ENCODE data around the gene BACE1-AS.
"Not testable (repeated sequence)": the region's sequence is repeated elsewhere in the genome, so short reads cannot be mapped to it uniquely, and the experiment has no call there.

The BACE1-AS gene

GRCh38 chr11:117319214-117319840, 28.2 kb downstream of the BACE1-AS start:
- no peaks in the 10 kb centered on the region for H3K9me2 ChIP-seq (replicated peaks; ENCODE audit: insufficient read depth, low read length)
- no peaks in the 10 kb centered on the region for H4K20me1 ChIP-seq (ENCODE audit: low read depth, low read length)
- H3K9me3 ChIP-seq (ENCODE audit: insufficient read depth, low read length): no peaks in the 10 kb centered on the region
- no peaks in the 10 kb centered on the region for H3K36me3 ChIP-seq (ENCODE audit: low read length)
- H3K27me3 ChIP-seq (ENCODE audit: low read length): no peaks in the 10 kb centered on the region
- H2AFZ ChIP-seq (ENCODE audit: low read depth, low read length, severe bottlenecking): no peak overlapping the region
- H3F3A ChIP-seq (ENCODE audit: insufficient read depth): no peaks in the 10 kb centered on the region
- no peak overlapping the region for H3K4me2 ChIP-seq (ENCODE audit: low read depth, low read length, poor library complexity, severe bottlenecking)
- no peak overlapping the region for H3K4me3 ChIP-seq (ENCODE audit: insufficient read depth, low read length, poor library complexity, severe bottlenecking)
- TF ChIP-seq EZH2phosphoT487 (conservative IDR thresholded peaks at IDR 0.05; ENCODE audit: low read length) (no peak), CTCF (IDR thresholded peaks at IDR 0.05; ENCODE audit: insufficient read depth, low read length, poor library complexity, severe bottlenecking) (no peak)
- H3K79me2 ChIP-seq (ENCODE audit: insufficient read depth, low read length): no peaks in the 10 kb centered on the region
- H3K27ac ChIP-seq (ENCODE audit: low read depth, low read length): no peak overlapping the region
- H3K9ac ChIP-seq (ENCODE audit: low read length): no peak overlapping the region

- peak overlapping the region; percentile 79 for H3K9ac ChIP-seq (ENCODE audit: low read length)
These were observed 36.1 kb downstream of the BACE1-AS start for GRCh38 chr11:117327255-117327566.

GRCh38 chr11:117327567-117328374, 36.6 kb downstream of the BACE1-AS start, which contains the start of gene CEP164:
Gene CEP164, plus strand, starts transcription at chr11:117327854. Its CDS starts 10,733 bp downstream, at chr11:117338587.
- peaks cover 8% of the 10 kb centered on the region; the same call in 1 of the 2 replicates for H3F3A ChIP-seq (ENCODE audit: insufficient read depth)
- no peaks in the 10 kb centered on the region for H4K20me1 ChIP-seq (ENCODE audit: low read depth, low read length)
- H3K4me3 ChIP-seq (ENCODE audit: insufficient read depth, low read length, poor library complexity, severe bottlenecking): peak within 1 kb of the TSS; percentile 80
- H3K27ac ChIP-seq (ENCODE audit: low read depth, low read length): peak within 1 kb of the TSS; percentile 67
- H3K9me2 ChIP-seq (replicated peaks; ENCODE audit: insufficient read depth, low read length): no peaks in the 10 kb centered on the region
- TF ChIP-seq EZH2phosphoT487 (conservative IDR thresholded peaks at IDR 0.05; ENCODE audit: low read length) (no peak), CTCF (IDR thresholded peaks at IDR 0.05; ENCODE audit: insufficient read depth, low read length, poor library complexity, severe bottlenecking) (no peak)
- peak within 1 kb of the TSS; percentile 79 for H3K9ac ChIP-seq (ENCODE audit: low read length)
- peak within 1 kb of the TSS; percentile 92 for H2AFZ ChIP-seq (ENCODE audit: low read depth, low read length, severe bottlenecking)
- no peaks in the 10 kb centered on the region for H3K27me3 ChIP-seq (ENCODE audit: low read length)
- H3K79me2 ChIP-seq (ENCODE audit: insufficient read depth, low read length): no peaks in the 10 kb centered on the region; the same call in 1 of the 2 replicates
- peak within 1 kb of the TSS; percentile 76 for H3K4me2 ChIP-seq (ENCODE audit: low read depth, low read length, poor library complexity, severe bottlenecking)
- H3K36me3 ChIP-seq (ENCODE audit: low read length): no peaks in the 10 kb centered on the region
- no peaks in the 10 kb centered on the region for H3K9me3 ChIP-seq (ENCODE audit: insufficient read depth, low read length)

More at GRCh38 chr11:117327255-117327566, 36.1 kb downstream of the BACE1-AS start:
- H3K9me2 ChIP-seq (replicated peaks; ENCODE audit: insufficient read depth, low read length); H3K27me3 ChIP-seq (ENCODE audit: low read length); H3K9me3 ChIP-seq (ENCODE audit: insufficient read depth, low read length); H3K27ac ChIP-seq (ENCODE audit: low read depth, low read length); H3K79me2 ChIP-seq (ENCODE audit: insufficient read depth, low read length); H4K20me1 ChIP-seq (ENCODE audit: low read depth, low read length); H3K36me3 ChIP-seq (ENCODE audit: low read length); H3F3A ChIP-seq (ENCODE audit: insufficient read depth): not testable (repeated sequence)
- Histone ChIP-seq H3K4me2 (ENCODE audit: low read depth, low read length, poor library complexity, severe bottlenecking) (peak overlapping the region; percentile 76), H3K4me3 (ENCODE audit: insufficient read depth, low read length, poor library complexity, severe bottlenecking) (peak overlapping the region; percentile 80), H2AFZ (ENCODE audit: low read depth, low read length, severe bottlenecking) (peak overlapping the region; percentile 92)

All from SU-DHL-6 (cell line).